WI38 (cell line): ENCODE data around the gene POLR2L.

Experiments
- H3K4me3 ChIP-seq: 2 replicates; pipeline ENCODE4 v1.5.1; 2011; ENCODE audit warnings: low read depth, mild to moderate bottlenecking, control low read depth, low read length
- CTCF ChIP-seq: IDR thresholded peaks from 2 replicates; pipeline ENCODE4 v1.5.1; 2012; ENCODE audit warnings: low read depth, mild to moderate bottlenecking, control low read depth, low read length

POLR2L gene

GRCh38 chr11:818396-819128 lies 23.8 kb downstream of the POLR2L start, which contains the start of gene PNPLA2:
TSS of gene PNPLA2 (plus strand) at chr11:818914. CDS start at chr11:819719, 805 bp downstream.
- TF ChIP-seq CTCF: no peak
- peak within 1 kb of the TSS; percentile 66 for H3K4me3 ChIP-seq

GRCh38 chr11:816433-816779 lies 25.9 kb downstream of the POLR2L start:
- no peak overlapping the region for H3K4me3 ChIP-seq
- no peak for TF ChIP-seq CTCF

- TF ChIP-seq CTCF: no peak
- H3K4me3 ChIP-seq: no peak overlapping the region
Observed at GRCh38 chr11:815675-816432, 26.5 kb downstream of the POLR2L start.

- TF ChIP-seq CTCF: no peak
Observed at GRCh38 chr11:813456-814096, 28.8 kb downstream of the POLR2L start.

GRCh38 chr11:813072-813455 lies 29.3 kb downstream of the POLR2L start:
- TF ChIP-seq CTCF: no peak
- H3K4me3 ChIP-seq: no peak overlapping the region

More at GRCh38 chr11:813456-814096, 28.8 kb downstream of the POLR2L start:
- H3K4me3 ChIP-seq: no peak overlapping the region

GRCh38 chr11:812390-812789 lies 29.9 kb downstream of the POLR2L start:
- H3K4me3 ChIP-seq: no peak overlapping the region
- no peak for TF ChIP-seq CTCF
